K562 (cell line): Measurements from ENCODE around the gene LRRK1. TPM values are rescaled to one million over a fixed set of nuclear protein-coding genes. Genes with fewer than 3 reads are reported as not detected.

Experiments
- ATAC-seq: fragments of 200-7000 bp; cut with Tn5 transposase; 3 replicates; pipeline ENCODE4 v1.9.1; 2020; ENCODE audit warnings: moderate library complexity
- BruUV-seq: library from RNA; stranded (reverse); fragments of 400-500 nt; replicated peaks from 2 replicates; lab custom pipeline; 2021; lab: Mats Ljungman, UMichigan
- CTCF ChIA-PET: fragments of 300-600 bp; formaldehyde crosslinking; extraction: SDS; loops from one replicate; lab custom pipeline; 2021; ENCODE audit warnings: low intra/inter-chr PET ratio; lab: Yijun Ruan, JAX
- POLR2A ChIA-PET: fragments of 300-600, 350-650 bp; sonication (Branson Sonifier 250); formaldehyde crosslinking; extraction: SDS; loops from one replicate; lab custom pipeline; 2021; ENCODE audit warnings: antibody characterized with exemption, inconsistent platforms; lab: Yijun Ruan, JAX
- DNase-seq, 4 experiments: peaks; one replicate each; pipeline versions ENCODE4 v3.0.0 to v3.0.0-alpha.2; 2011 to 2018; ENCODE audit warnings: low spot score in 3 of 4, mixed read lengths in 3 of 4; ENCODE audit errors: extremely low read depth in 1 of 4
- FAIRE-seq: peaks from 2 replicates; lab custom pipeline; 2011; peaks lifted over from hg19 to GRCh38; lab: Jason Lieb, UNC
- H2AFZ ChIP-seq: 2 replicates; pipeline ENCODE4 v1.6.0; 2011; ENCODE audit warnings: low read depth, low read length, control low read depth, inconsistent platforms
- H3K27ac ChIP-seq: fragments of 200-600 bp; 3 replicates; pipeline ENCODE4 v1.8.0; 2011; ENCODE audit warnings: low read depth, mild to moderate bottlenecking, control low read depth, inconsistent platforms, low read length, moderate library complexity, mixed read lengths; ENCODE audit errors: extremely low read depth
- H3K27me3 ChIP-seq, 2 experiments: fragments of 300-600 bp in 1 of 2; 2 replicates in 1 of 2; 3 replicates in 1 of 2; pipeline versions ENCODE4 v1.6.0 to v1.8.0; 2011; ENCODE audit warnings: inconsistent platforms in 2 of 2, low read length in 2 of 2, mild to moderate bottlenecking in 1 of 2, mixed read lengths in 1 of 2, moderate library complexity in 1 of 2; ENCODE audit not compliant: control insufficient read depth in 2 of 2, insufficient read depth in 2 of 2
- H3K36me3 ChIP-seq: fragments of 300-600 bp; 3 replicates; pipeline ENCODE4 v1.8.0; 2011; ENCODE audit warnings: mild to moderate bottlenecking, low read length, inconsistent platforms; ENCODE audit not compliant: control insufficient read depth, insufficient read depth
- H3K4me1 ChIP-seq, 2 experiments: fragments of 200-600 bp in 1 of 2; replicated peaks in 1 of 2; 2 replicates in 1 of 2; 3 replicates in 1 of 2; pipeline versions ENCODE4 v1.5.1 to v1.8.0; 2011; ENCODE audit warnings: inconsistent platforms in 2 of 2, low read length in 2 of 2, mild to moderate bottlenecking in 1 of 2, mixed read lengths in 1 of 2, moderate library complexity in 1 of 2; ENCODE audit not compliant: control insufficient read depth in 2 of 2, insufficient read depth in 2 of 2
- H3K4me2 ChIP-seq: 2 replicates; pipeline ENCODE4 v1.6.1; 2011; ENCODE audit warnings: low read length, control low read depth, inconsistent platforms, mixed read lengths; ENCODE audit not compliant: insufficient read depth
- H3K4me3 ChIP-seq: fragments of 200-600 bp; sonication (generic), shearing (Covaris generic); 2 replicates; pipeline ENCODE4 v1.5.1; 2016; ENCODE audit warnings: control low read depth, inconsistent platforms
- H3K79me2 ChIP-seq: fragments of 200-600 bp; 3 replicates; pipeline ENCODE4 v1.8.0; 2011; ENCODE audit warnings: low read length, inconsistent platforms; ENCODE audit not compliant: control insufficient read depth, insufficient read depth
- H3K9ac ChIP-seq, 2 experiments: 2 replicates each; pipeline versions ENCODE4 v1.6.0 to v1.6.1; 2011; ENCODE audit warnings: low read depth in 2 of 2, low read length in 2 of 2, control low read depth in 1 of 2, inconsistent platforms in 1 of 2, mild to moderate bottlenecking in 1 of 2, mixed read lengths in 1 of 2; ENCODE audit not compliant: insufficient read depth in 1 of 2
- H3K9me1 ChIP-seq: one replicate; pipeline ENCODE4 v1.6.0; 2011; ENCODE audit warnings: inconsistent platforms, mild to moderate bottlenecking, low read length, moderate library complexity; ENCODE audit not compliant: control insufficient read depth, insufficient read depth
- H3K9me3 ChIP-seq: replicated peaks from 2 replicates; pipeline ENCODE4 v1.5.1; 2011; ENCODE audit warnings: low read depth, low read length, inconsistent platforms; ENCODE audit not compliant: control insufficient read depth, insufficient read depth
- H4K20me1 ChIP-seq: replicated peaks from 2 replicates; pipeline ENCODE4 v1.6.1; 2011; ENCODE audit warnings: low read length, inconsistent platforms, mixed read lengths; ENCODE audit not compliant: control insufficient read depth, insufficient read depth
- CBX2 ChIP-seq: fragments of 200-600 bp; sonication (generic); IDR thresholded peaks from one replicate; pipeline ENCODE4 v1.6.1; 2012; ENCODE audit warnings: mild to moderate bottlenecking, low read length, inconsistent platforms; ENCODE audit not compliant: insufficient read depth, poor library complexity, severe bottlenecking
- EP300 ChIP-seq: IDR thresholded peaks from 2 replicates; pipeline ENCODE4 v1.6.1; 2012; ENCODE audit warnings: low read length, improper control_type of control experiment
- EP400 ChIP-seq: fragments of 450-650 bp; IDR thresholded peaks from 2 replicates; pipeline ENCODE4 v1.6.1; 2017; ENCODE audit warnings: antibody characterized with exemption, mild to moderate bottlenecking, moderate library complexity
- HBP1 ChIP-seq: fragments of 450-650 bp; formaldehyde crosslinking; IDR thresholded peaks from 2 replicates; pipeline ENCODE4 v1.4.0; 2022; ENCODE audit warnings: missing genetic modification characterization
- IRF1 ChIP-seq: sonication (generic); formaldehyde crosslinking; IDR thresholded peaks from 2 replicates; pipeline ENCODE4 v1.8.0; 2022; ENCODE audit warnings: missing genetic modification reagents, mild to moderate bottlenecking, borderline replicate concordance
- IRF9 ChIP-seq: fragments of 450-650 bp; IDR thresholded peaks from 2 replicates; pipeline ENCODE4 v1.6.1; 2016; ENCODE audit warnings: missing biosample characterization, missing genetic modification characterization
- KAT8 ChIP-seq: fragments of 450-650 bp; IDR thresholded peaks from 2 replicates; pipeline ENCODE4 v1.6.1; 2016; ENCODE audit warnings: low read depth, mild to moderate bottlenecking
- MAFG ChIP-seq: fragments of 450-650 bp; conservative IDR thresholded peaks from 2 replicates; pipeline ENCODE4 v1.6.1; 2016; ENCODE audit warnings: missing genetic modification characterization, missing compliant biosample characterization
- NFYB ChIP-seq: IDR thresholded peaks from 2 replicates; pipeline ENCODE4 v1.6.1; 2011; ENCODE audit warnings: mild to moderate bottlenecking, moderate library complexity; ENCODE audit not compliant: insufficient read length; ENCODE audit errors: extremely low read depth
- RBM15 ChIP-seq: fragments of 200-400 bp; formaldehyde crosslinking; IDR thresholded peaks from 2 replicates; pipeline ENCODE4 v1.6.1; 2018; ENCODE audit warnings: mild to moderate bottlenecking, low read length, moderate library complexity; ENCODE audit not compliant: insufficient read depth
- RCOR1 ChIP-seq, 2 experiments: IDR thresholded peaks; 2 replicates each; pipeline ENCODE4 v1.6.1; 2012; ENCODE audit warnings: low read depth in 2 of 2, low read length in 2 of 2, borderline replicate concordance in 1 of 2, improper control_type of control experiment in 1 of 2
- SMARCE1 ChIP-seq: fragments of 450-650 bp; IDR thresholded peaks from 2 replicates; pipeline ENCODE4 v1.7.1; 2016; ENCODE audit warnings: mild to moderate bottlenecking
- SNRNP70 ChIP-seq: fragments of 200-400 bp; formaldehyde crosslinking; optimal IDR thresholded peaks from 2 replicates; pipeline ENCODE3; 2017; ENCODE audit warnings: low read depth, low read length
- TCF7 ChIP-seq: sonication (generic); IDR thresholded peaks from 2 replicates; pipeline ENCODE4 v1.6.1; 2016; ENCODE audit warnings: antibody characterized with exemption, borderline replicate concordance
- ZNF224 ChIP-seq: sonication (generic); formaldehyde crosslinking; IDR thresholded peaks from 2 replicates; pipeline ENCODE4 v1.8.0; 2022; ENCODE audit warnings: mild to moderate bottlenecking, missing genetic modification reagents
- ZNF57 ChIP-seq: fragments of 450-650 bp; formaldehyde crosslinking; IDR thresholded peaks from 2 replicates; pipeline ENCODE4 v1.4.0; 2020; ENCODE audit warnings: mild to moderate bottlenecking, moderate library complexity
- ZNF76 ChIP-seq: fragments of 250-450 bp; sonication (Bioruptor Pico); IDR thresholded peaks from 2 replicates; pipeline ENCODE4 v1.4.0; 2020; ENCODE audit warnings: mild to moderate bottlenecking, moderate library complexity, borderline replicate concordance
- WGBS: fragments of 100-300 bp; shearing (Covaris generic); methylation state at CpG from one replicate; pipeline ENCODE4 v1.1.6; 2016; ENCODE audit warnings: low coverage, mixed read lengths; ENCODE audit not compliant: insufficient coverage; ENCODE audit errors: missing lambda C conversion rate; 5-methylcytosine and 5-hydroxymethylcytosine counted together
- in situ Hi-C: fragments of 300-500 bp; cut with MboI; formaldehyde crosslinking; loops from 4 replicates; pipeline ENCODE4 v1.15.0; 2018; ENCODE audit warnings: inconsistent platforms, mixed read lengths
- intact Hi-C: fragments of 100-400 bp; cut with micrococcal nuclease; formaldehyde crosslinking; loops from 2 replicates; pipeline ENCODE4 v1.14.2; 2022
- polyA plus RNA-seq, 8 experiments: library from polyadenylated mRNA; depleted of rRNA in 4 of 8; stranded (reverse) in 5 of 8; unstranded in 3 of 8; fragments of >200 nt; fragmentation: Nextera tagmentation in 2 of 8; fragmentation: Illumina TruSeq in 1 of 8; extraction: Ambion mirVana in 2 of 8; extraction: Trizol in 1 of 8; gene quantifications; 2 replicates each; pipeline versions ENCODE4 v1.2.1 to v1.2.3, GENCODE V29; 2011 to 2014; ENCODE audit warnings: inconsistent platforms in 1 of 8, missing spikeins in 1 of 8
- total RNA-seq, 7 experiments: library from RNA; depleted of rRNA in 6 of 7; stranded (reverse); fragments of >200 nt in 6 of 7; fragmentation: Illumina TruSeq in 2 of 7; extraction: Trizol in 2 of 7; gene quantifications; 2 replicates each; pipeline versions ENCODE4 v1.2.1 to v1.2.3, GENCODE V29; 2011 to 2021; ENCODE audit warnings: low replicate concordance in 1 of 7
- TF ChIP-seq, protein P1 (sequence below): fragments of 250-450 bp; sonication (Bioruptor Pico); IDR thresholded peaks from 2 replicates; pipeline ENCODE4 v1.9.0; 2021; ENCODE audit warnings: mild to moderate bottlenecking

LRRK1 gene
- total and polyA plus RNA-seq, 9 of the 15 experiments (the other 6 are each of a cell fraction or from before 2014, with no cell fraction given) = 0.01 to 1.5 (median 0.11) TPM

DNA sequence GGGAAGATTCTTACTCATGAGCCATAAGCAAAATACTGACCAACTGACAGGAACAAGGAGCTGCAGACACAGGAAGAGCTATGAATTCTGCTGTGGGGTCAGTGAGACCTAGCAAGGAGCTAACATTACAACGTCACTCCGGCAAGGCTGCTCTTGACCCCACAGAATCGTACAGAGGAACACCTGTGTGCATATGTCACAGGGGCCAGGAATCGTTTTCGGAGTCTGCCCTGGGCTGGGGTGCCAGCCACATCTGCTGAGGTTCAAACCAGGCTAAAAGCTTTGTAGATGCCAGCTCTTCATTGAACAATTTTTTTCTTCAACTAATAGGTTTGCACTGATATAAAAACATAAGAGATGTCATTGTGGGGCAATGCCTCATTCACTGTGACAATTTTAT lies 82.6 kb downstream of the LRRK1 start:
- Histone ChIP-seq H3K79me2 (no peaks in the 10 kb centered on the region), H2AFZ (no peak overlapping the region), H3K9me1 (no peaks in the 10 kb centered on the region), H3K4me2 (no peak overlapping the region), H3K36me3 (no peaks in the 10 kb centered on the region), H3K9me3 (no peaks in the 10 kb centered on the region), H3K27ac (no peak overlapping the region), H3K27me3 (peaks cover 0 to 23% of the 10 kb centered on the region in 2 experiments; a peak in 3 of 5 replicates), H3K4me1 (no peaks in the 10 kb centered on the region), H3K9ac (no peak overlapping the region), H4K20me1 (no peaks in the 10 kb centered on the region), H3K4me3 (no peak overlapping the region)
- CTCF ChIA-PET = no interaction called here
- no peak for DNase-seq
- 0% methylated on average over 5 of the region's 5 CpGs for WGBS
- no TSS peak for BruUV-seq
- TF ChIP-seq ZNF224 (CRISPR knock-in tag) = no peak
- TF ChIP-seq IRF1 (CRISPR knock-in tag) = no peak
- TF ChIP-seq CBX2 = no peak
- TF ChIP-seq RBM15 = no peak
- no peak for TF ChIP-seq EP300
- TF ChIP-seq EP400 = no peak
- TF ChIP-seq SMARCE1 = no peak
- TF ChIP-seq NFYB = no peak
- no peak for TF ChIP-seq ZNF57 (CRISPR knock-in tag)
- no peak for TF ChIP-seq SNRNP70
- TF ChIP-seq, protein P1, sequence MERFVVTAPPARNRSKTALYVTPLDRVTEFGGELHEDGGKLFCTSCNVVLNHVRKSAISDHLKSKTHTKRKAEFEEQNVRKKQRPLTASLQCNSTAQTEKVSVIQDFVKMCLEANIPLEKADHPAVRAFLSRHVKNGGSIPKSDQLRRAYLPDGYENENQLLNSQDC (CRISPR knock-in tag) = no peak
- TF ChIP-seq HBP1 (CRISPR knock-in tag) = no peak
- TF ChIP-seq RCOR1 (IDR thresholded peaks at IDR 0.05; ENCODE audit: borderline replicate concordance in 1 of 2, low read depth in 2 of 2, low read length in 2 of 2) = no peak
- no peak for TF ChIP-seq MAFG (tag)
- TF ChIP-seq IRF9 (tag) = no peak
- no peak for TF ChIP-seq KAT8
- no peak for TF ChIP-seq ZNF76
- TF ChIP-seq TCF7 = no peak
- FAIRE-seq = no peak
- in situ Hi-C loops = no loop called here
- intact Hi-C loops = loop anchor here (10.0 kb wide), 1 partner anchor 1727 kb away; no protein-coding TSS in a partner anchor
- ATAC-seq = no peak
- POLR2A ChIA-PET = no interaction called here
